Subcutaneous adipose tissue (tissue), 4 donors: Measurements from ENCODE around the gene FAM124B. TPM values are rescaled to one million over a fixed set of nuclear protein-coding genes. Genes with fewer than 3 reads are reported as not detected.

Experiments
- total RNA-seq, 4 donors: library from RNA; depleted of rRNA; stranded (reverse); fragments of >200 nt; gene quantifications; one replicate each; pipeline ENCODE4 v1.1.0, GENCODE V29; 2016
- TF ChIP-seq, protein P1 (sequence below): fragments of 450-650 bp; IDR thresholded peaks from one replicate; pipeline ENCODE4 v1.5.1; 2016; ENCODE audit warnings: low read depth, mild to moderate bottlenecking, control low read depth, antibody characterized with exemption, moderate library complexity

The FAM124B gene
- total RNA-seq, 4 donors from 2014 or later, result 5.7 to 10.5 (median 5.9) TPM

DNA sequence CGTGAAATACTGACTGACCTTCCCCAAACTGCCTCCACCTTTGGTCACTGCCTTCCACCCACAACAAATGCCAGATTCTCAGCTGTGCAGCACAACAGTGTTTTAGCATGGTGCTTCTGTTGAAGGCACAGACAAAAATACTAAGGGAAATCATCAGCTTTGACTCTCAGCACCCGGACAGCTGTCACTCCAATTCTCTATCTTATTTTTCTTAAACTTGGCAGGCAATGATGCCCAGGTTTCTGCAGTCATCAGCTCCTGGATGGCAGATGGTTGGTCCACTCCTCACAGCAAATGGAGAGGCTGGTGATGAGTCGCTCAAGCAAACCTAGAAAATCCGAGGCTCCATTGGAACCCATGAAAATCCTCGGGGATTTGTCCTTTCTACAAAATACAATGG is 2.9 kb upstream of the FAM124B start:
- TF ChIP-seq, protein P1, sequence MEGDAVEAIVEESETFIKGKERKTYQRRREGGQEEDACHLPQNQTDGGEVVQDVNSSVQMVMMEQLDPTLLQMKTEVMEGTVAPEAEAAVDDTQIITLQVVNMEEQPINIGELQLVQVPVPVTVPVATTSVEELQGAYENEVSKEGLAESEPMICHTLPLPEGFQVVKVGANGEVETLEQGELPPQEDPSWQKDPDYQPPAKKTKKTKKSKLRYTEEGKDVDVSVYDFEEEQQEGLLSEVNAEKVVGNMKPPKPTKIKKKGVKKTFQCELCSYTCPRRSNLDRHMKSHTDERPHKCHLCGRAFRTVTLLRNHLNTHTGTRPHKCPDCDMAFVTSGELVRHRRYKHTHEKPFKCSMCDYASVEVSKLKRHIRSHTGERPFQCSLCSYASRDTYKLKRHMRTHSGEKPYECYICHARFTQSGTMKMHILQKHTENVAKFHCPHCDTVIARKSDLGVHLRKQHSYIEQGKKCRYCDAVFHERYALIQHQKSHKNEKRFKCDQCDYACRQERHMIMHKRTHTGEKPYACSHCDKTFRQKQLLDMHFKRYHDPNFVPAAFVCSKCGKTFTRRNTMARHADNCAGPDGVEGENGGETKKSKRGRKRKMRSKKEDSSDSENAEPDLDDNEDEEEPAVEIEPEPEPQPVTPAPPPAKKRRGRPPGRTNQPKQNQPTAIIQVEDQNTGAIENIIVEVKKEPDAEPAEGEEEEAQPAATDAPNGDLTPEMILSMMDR, result no peak

DNA sequence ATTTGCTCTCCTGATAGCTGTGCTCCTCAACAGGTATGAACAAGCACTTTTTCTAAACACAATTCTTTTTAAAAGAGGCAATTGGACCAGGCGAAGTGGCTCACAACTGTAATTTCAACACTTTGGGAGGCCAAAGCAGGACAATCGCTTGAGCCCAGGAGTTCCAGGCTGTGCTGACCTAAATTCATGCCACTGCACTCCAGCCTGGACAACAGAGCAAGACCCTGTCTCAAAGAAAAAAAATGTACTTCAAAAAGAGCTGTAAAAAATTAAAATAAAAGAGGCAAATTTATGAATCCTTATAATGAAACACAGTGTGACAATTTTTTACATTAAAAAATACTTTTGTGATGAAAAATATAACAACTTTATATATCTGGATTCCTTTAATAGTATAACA is 1.8 kb upstream of the FAM124B start:
- TF ChIP-seq, protein P1, result no peak

DNA sequence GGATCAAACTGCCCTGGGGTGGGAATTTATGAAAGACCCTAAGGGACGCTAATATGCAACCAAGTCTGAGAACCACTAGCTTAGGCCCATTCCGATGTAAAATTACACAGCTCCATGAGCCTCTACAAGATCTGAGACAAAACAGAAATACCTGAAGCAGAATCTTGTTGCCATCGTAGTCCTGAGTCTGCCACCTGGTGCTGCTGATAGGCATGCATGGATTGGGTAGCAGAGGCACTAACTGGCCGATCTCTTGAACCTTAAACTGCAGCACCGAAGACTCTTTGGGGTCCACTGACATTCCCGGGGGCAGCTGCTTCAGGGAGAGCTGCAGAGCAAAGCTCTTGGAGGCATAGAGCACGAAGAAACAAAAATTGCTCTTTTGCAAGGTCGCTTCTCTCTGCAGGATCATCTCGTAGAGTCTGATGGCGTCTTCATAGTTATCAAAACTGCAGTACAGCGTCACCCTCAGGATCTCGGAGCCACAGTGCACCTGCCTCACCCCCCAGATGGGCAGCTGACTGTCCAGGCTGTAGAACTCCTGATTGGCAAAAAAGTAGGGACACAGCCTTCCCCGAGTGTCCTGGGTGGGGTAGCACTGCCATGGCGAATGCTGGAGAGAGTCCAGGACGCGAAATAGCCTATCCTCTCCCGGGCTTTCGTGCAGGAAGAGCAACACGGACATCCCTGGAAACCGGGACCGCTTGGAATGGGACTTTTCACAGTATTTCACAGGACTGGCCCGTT is 848 bp downstream of the FAM124B start:
- TF ChIP-seq, protein P1, result no peak

GRCh38 chr2:224400174-224400810 is 1.6 kb downstream of the FAM124B start:
- TF ChIP-seq, protein P1, result no peak

DNA sequence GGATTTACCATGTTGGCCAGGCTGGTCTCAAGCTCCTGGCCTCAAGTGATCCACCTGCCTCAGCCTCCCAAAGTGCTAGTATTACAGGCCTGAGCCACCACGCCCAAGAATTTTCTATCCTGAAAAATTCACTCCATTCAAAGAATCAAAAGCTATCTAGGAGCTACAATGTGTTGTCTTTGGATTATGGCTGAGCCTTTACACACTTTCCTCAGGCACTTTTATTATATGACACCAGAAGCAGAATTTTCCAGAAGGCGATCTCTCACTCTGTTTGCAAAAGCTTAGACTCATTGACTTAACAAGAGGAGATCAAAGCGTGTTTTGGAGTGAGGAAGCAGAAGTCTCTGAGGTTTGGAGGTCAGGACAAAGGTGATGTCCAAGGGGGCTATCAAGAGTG is 3.6 kb downstream of the FAM124B start:
- TF ChIP-seq, protein P1, result no peak

GRCh38 chr2:224395620-224396390 is 6.1 kb downstream of the FAM124B start:
- TF ChIP-seq, protein P1, result no peak

- TF ChIP-seq, protein P1, result no peak
These were observed 8.6 kb downstream of the FAM124B start for GRCh38 chr2:224393157-224393872.
